Panc1 (cell line): ENCODE data around the gene C13orf46. TPM values are rescaled to one million over a fixed set of nuclear protein-coding genes. Genes with fewer than 3 reads are reported as not detected.
"Not testable (repeated sequence)": the region's sequence is repeated elsewhere in the genome, so short reads cannot be mapped to it uniquely, and the experiment has no call there.

Experiments used
- ATAC-seq: fragments of 200-7000 bp; cut with Tn5 transposase; 2 replicates; pipeline ENCODE4 v1.9.1; 2020; ENCODE audit warnings: mild to moderate bottlenecking, moderate library complexity
- BruUV-seq: library from RNA; stranded (reverse); fragments of 400-500 nt; replicated peaks from 2 replicates; lab custom pipeline; 2021; lab: Mats Ljungman, UMichigan
- CTCF ChIA-PET: fragments of 300-600 bp; sonication (Branson Sonifier 250); formaldehyde crosslinking; loops from one replicate; lab custom pipeline; 2022; ENCODE audit warnings: antibody characterized with exemption; lab: Charles Lee
- POLR2A ChIA-PET: fragments of 300-600 bp; sonication (Branson Sonifier 250); formaldehyde crosslinking; loops from one replicate; lab custom pipeline; 2022; ENCODE audit warnings: antibody characterized with exemption; lab: Charles Lee
- DNase-seq: peaks from one replicate; pipeline ENCODE4 v3.0.0-alpha.2; 2010; ENCODE audit warnings: low read depth, low spot score
- H3K27ac ChIP-seq: 2 replicates; pipeline ENCODE4 v1.5.1; 2011; ENCODE audit warnings: mild to moderate bottlenecking, low read length, inconsistent platforms
- H3K27me3 ChIP-seq: fragments of 200-500 bp; sonication (Bioruptor generic); 2 replicates; pipeline ENCODE4 v1.6.0; 2014; ENCODE audit warnings: low read length, inconsistent platforms; ENCODE audit not compliant: control insufficient read depth, insufficient read depth
- H3K36me3 ChIP-seq: fragments of 200-500 bp; sonication (Bioruptor generic); 2 replicates; pipeline ENCODE4 v1.5.1; 2014; ENCODE audit warnings: inconsistent platforms, mild to moderate bottlenecking, low read length, moderate library complexity; ENCODE audit not compliant: control insufficient read depth, insufficient read depth
- H3K4me1 ChIP-seq: 2 replicates; pipeline ENCODE4 v1.5.1; 2011; ENCODE audit warnings: inconsistent platforms, mild to moderate bottlenecking, low read length, moderate library complexity; ENCODE audit not compliant: control insufficient read depth, insufficient read depth
- H3K4me3 ChIP-seq, 2 experiments: 2 replicates each; pipeline ENCODE4 v1.5.1; 2011 to 2012; ENCODE audit warnings: low read depth in 2 of 2, low read length in 2 of 2, mild to moderate bottlenecking in 2 of 2, inconsistent platforms in 1 of 2, moderate library complexity in 1 of 2
- H3K9me3 ChIP-seq: fragments of 200-500 bp; sonication (Bioruptor generic); 2 replicates; pipeline ENCODE4 v1.5.1; 2014; ENCODE audit warnings: low read depth, mild to moderate bottlenecking, inconsistent platforms, low read length, moderate library complexity; ENCODE audit not compliant: control insufficient read depth, insufficient read depth
- CTCF ChIP-seq: fragments of 450-650 bp; IDR thresholded peaks from 2 replicates; pipeline ENCODE4 v1.5.1; 2017; ENCODE audit warnings: mild to moderate bottlenecking
- POLR2AphosphoS5 ChIP-seq: IDR thresholded peaks from 2 replicates; pipeline ENCODE4 v1.6.1; 2012; ENCODE audit warnings: mild to moderate bottlenecking, low read depth, low read length, moderate library complexity
- SIN3A ChIP-seq: IDR thresholded peaks from 2 replicates; pipeline ENCODE4 v1.6.1; 2012; ENCODE audit warnings: low read depth, mild to moderate bottlenecking, low read length, moderate library complexity, borderline replicate concordance; ENCODE audit not compliant: insufficient read depth
- TCF7L2 ChIP-seq: IDR thresholded peaks from 2 replicates; pipeline ENCODE4 v1.6.1; 2011; ENCODE audit warnings: mild to moderate bottlenecking, low read depth, low read length, inconsistent platforms
- in situ Hi-C: cut with HindIII; loops from 2 replicates; pipeline ENCODE4 v1.10.0; 2016; ENCODE audit warnings: low sequenced_read_pairs, low pct_unique_long_range_greater_than_20kb
- intact Hi-C: fragments of 100-400 bp; cut with micrococcal nuclease; formaldehyde crosslinking; loops from one replicate; pipeline ENCODE4 v1.10.0; 2022; ENCODE audit not compliant: unreplicated experiment
- total RNA-seq: library from RNA; stranded (reverse); gene quantifications from one replicate; pipeline ENCODE4 v1.2.1, GENCODE V29; 2021; ENCODE audit not compliant: unreplicated experiment
- TF ChIP-seq, protein P1 (sequence below), 2 experiments: IDR thresholded peaks; 2 replicates each; pipeline ENCODE4 v1.6.1; 2011 to 2012; ENCODE audit warnings: low read depth in 2 of 2, control low read depth in 1 of 2, low read length in 1 of 2, mild to moderate bottlenecking in 1 of 2, moderate library complexity in 1 of 2; ENCODE audit not compliant: insufficient read depth in 1 of 2

C13orf46 gene
- total RNA-seq, 1 experiment from 2014 or later, result 2.6 TPM

GRCh38 chr13:113915012-113915763 lies 58.7 kb downstream of the C13orf46 start:
- H3K27ac ChIP-seq, result no peak overlapping the region
- TF ChIP-seq, protein P1, sequence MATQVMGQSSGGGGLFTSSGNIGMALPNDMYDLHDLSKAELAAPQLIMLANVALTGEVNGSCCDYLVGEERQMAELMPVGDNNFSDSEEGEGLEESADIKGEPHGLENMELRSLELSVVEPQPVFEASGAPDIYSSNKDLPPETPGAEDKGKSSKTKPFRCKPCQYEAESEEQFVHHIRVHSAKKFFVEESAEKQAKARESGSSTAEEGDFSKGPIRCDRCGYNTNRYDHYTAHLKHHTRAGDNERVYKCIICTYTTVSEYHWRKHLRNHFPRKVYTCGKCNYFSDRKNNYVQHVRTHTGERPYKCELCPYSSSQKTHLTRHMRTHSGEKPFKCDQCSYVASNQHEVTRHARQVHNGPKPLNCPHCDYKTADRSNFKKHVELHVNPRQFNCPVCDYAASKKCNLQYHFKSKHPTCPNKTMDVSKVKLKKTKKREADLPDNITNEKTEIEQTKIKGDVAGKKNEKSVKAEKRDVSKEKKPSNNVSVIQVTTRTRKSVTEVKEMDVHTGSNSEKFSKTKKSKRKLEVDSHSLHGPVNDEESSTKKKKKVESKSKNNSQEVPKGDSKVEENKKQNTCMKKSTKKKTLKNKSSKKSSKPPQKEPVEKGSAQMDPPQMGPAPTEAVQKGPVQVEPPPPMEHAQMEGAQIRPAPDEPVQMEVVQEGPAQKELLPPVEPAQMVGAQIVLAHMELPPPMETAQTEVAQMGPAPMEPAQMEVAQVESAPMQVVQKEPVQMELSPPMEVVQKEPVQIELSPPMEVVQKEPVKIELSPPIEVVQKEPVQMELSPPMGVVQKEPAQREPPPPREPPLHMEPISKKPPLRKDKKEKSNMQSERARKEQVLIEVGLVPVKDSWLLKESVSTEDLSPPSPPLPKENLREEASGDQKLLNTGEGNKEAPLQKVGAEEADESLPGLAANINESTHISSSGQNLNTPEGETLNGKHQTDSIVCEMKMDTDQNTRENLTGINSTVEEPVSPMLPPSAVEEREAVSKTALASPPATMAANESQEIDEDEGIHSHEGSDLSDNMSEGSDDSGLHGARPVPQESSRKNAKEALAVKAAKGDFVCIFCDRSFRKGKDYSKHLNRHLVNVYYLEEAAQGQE (IDR thresholded peaks at IDR 0.05; ENCODE audit: insufficient read depth in 1 of 2, low read depth in 2 of 2, low read length in 1 of 2), result no peak
- TF ChIP-seq POLR2AphosphoS5 (no peak), SIN3A (no peak), TCF7L2 (no peak), CTCF (no peak)
- BruUV-seq, result no TSS peak
- no peaks in the 10 kb centered on the region for H3K36me3 ChIP-seq
- no peaks in the 10 kb centered on the region for H3K4me1 ChIP-seq
- DNase-seq, result no peak
- in situ Hi-C loops (no loop called here), intact Hi-C loops (no loop called here)
- CTCF ChIA-PET, result no interaction called here
- no peak overlapping the region for H3K4me3 ChIP-seq
- no peaks in the 10 kb centered on the region for H3K9me3 ChIP-seq
- ATAC-seq, result peak; percentile 26; the same call in 1 of the 2 replicates
- POLR2A ChIA-PET, result no interaction called here
- no peaks in the 10 kb centered on the region for H3K27me3 ChIP-seq

- in situ Hi-C loops, result no loop called here
- no peaks in the 10 kb centered on the region for H3K4me1 ChIP-seq
- no peaks in the 10 kb centered on the region for H3K27me3 ChIP-seq
- TF ChIP-seq SIN3A, result no peak
- TF ChIP-seq, protein P1 (IDR thresholded peaks at IDR 0.05; ENCODE audit: insufficient read depth in 1 of 2, low read depth in 2 of 2, low read length in 1 of 2), result no peak
- POLR2A ChIA-PET, result no interaction called here
- BruUV-seq, result no TSS peak
- CTCF ChIA-PET, result no interaction called here
- ATAC-seq (no peak), DNase-seq (no peak)
- H3K27ac ChIP-seq, result no peak overlapping the region
- H3K36me3 ChIP-seq, result no peaks in the 10 kb centered on the region
- H3K4me3 ChIP-seq, result no peak overlapping the region
- H3K9me3 ChIP-seq, result no peaks in the 10 kb centered on the region
- intact Hi-C loops, result no loop called here
These were observed 59.4 kb downstream of the C13orf46 start for GRCh38 chr13:113914333-113915011.

GRCh38 chr13:113913838-113914237 lies 60.0 kb downstream of the C13orf46 start:
- H3K27me3 ChIP-seq, POLR2A ChIA-PET, ATAC-seq, H3K4me1 ChIP-seq, intact Hi-C loops, in situ Hi-C loops, H3K36me3 ChIP-seq, H3K27ac ChIP-seq, H3K4me3 ChIP-seq, BruUV-seq, H3K9me3 ChIP-seq, CTCF ChIA-PET, DNase-seq: not testable (repeated sequence)

GRCh38 chr13:113913408-113913807 lies 60.5 kb downstream of the C13orf46 start:
- H3K36me3 ChIP-seq, H3K4me3 ChIP-seq, in situ Hi-C loops, POLR2A ChIA-PET, ATAC-seq, H3K27me3 ChIP-seq, intact Hi-C loops, CTCF ChIA-PET, DNase-seq, H3K9me3 ChIP-seq, H3K4me1 ChIP-seq, H3K27ac ChIP-seq, BruUV-seq: not testable (repeated sequence)
